K562 (cell line): ENCODE results near the gene MYCBP. TPM values are rescaled to one million over a fixed set of nuclear protein-coding genes. Genes with fewer than 3 reads are reported as not detected.
A peak's percentile ranks its signal among the peaks of the same experiment; 100 is the strongest.

Experiments used
- ATAC-seq: fragments of 200-7000 bp; cut with Tn5 transposase; 3 replicates; pipeline ENCODE4 v1.9.1; 2020; ENCODE audit warnings: moderate library complexity
- BruUV-seq: library from RNA; stranded (reverse); fragments of 400-500 nt; replicated peaks from 2 replicates; lab custom pipeline; 2021; lab: Mats Ljungman, UMichigan
- CTCF ChIA-PET: fragments of 300-600 bp; formaldehyde crosslinking; extraction: SDS; loops from one replicate; lab custom pipeline; 2021; ENCODE audit warnings: low intra/inter-chr PET ratio; lab: Yijun Ruan, JAX
- POLR2A ChIA-PET: fragments of 300-600, 350-650 bp; sonication (Branson Sonifier 250); formaldehyde crosslinking; extraction: SDS; loops from one replicate; lab custom pipeline; 2021; ENCODE audit warnings: antibody characterized with exemption, inconsistent platforms; lab: Yijun Ruan, JAX
- DNase-seq, 4 experiments: peaks; one replicate each; pipeline versions ENCODE4 v3.0.0 to v3.0.0-alpha.2; 2011 to 2018; ENCODE audit warnings: low spot score in 3 of 4, mixed read lengths in 3 of 4; ENCODE audit errors: extremely low read depth in 1 of 4
- FAIRE-seq: peaks from 2 replicates; lab custom pipeline; 2011; peaks lifted over from hg19 to GRCh38; lab: Jason Lieb, UNC
- H2AFZ ChIP-seq: 2 replicates; pipeline ENCODE4 v1.6.0; 2011; ENCODE audit warnings: low read depth, low read length, control low read depth, inconsistent platforms
- H3K27ac ChIP-seq: fragments of 200-600 bp; 3 replicates; pipeline ENCODE4 v1.8.0; 2011; ENCODE audit warnings: low read depth, mild to moderate bottlenecking, control low read depth, inconsistent platforms, low read length, moderate library complexity, mixed read lengths; ENCODE audit errors: extremely low read depth
- H3K27me3 ChIP-seq, 2 experiments: fragments of 300-600 bp in 1 of 2; 2 replicates in 1 of 2; 3 replicates in 1 of 2; pipeline versions ENCODE4 v1.6.0 to v1.8.0; 2011; ENCODE audit warnings: inconsistent platforms in 2 of 2, low read length in 2 of 2, mild to moderate bottlenecking in 1 of 2, mixed read lengths in 1 of 2, moderate library complexity in 1 of 2; ENCODE audit not compliant: control insufficient read depth in 2 of 2, insufficient read depth in 2 of 2
- H3K36me3 ChIP-seq: fragments of 300-600 bp; 3 replicates; pipeline ENCODE4 v1.8.0; 2011; ENCODE audit warnings: mild to moderate bottlenecking, low read length, inconsistent platforms; ENCODE audit not compliant: control insufficient read depth, insufficient read depth
- H3K4me1 ChIP-seq, 2 experiments: fragments of 200-600 bp in 1 of 2; replicated peaks in 1 of 2; 2 replicates in 1 of 2; 3 replicates in 1 of 2; pipeline versions ENCODE4 v1.5.1 to v1.8.0; 2011; ENCODE audit warnings: inconsistent platforms in 2 of 2, low read length in 2 of 2, mild to moderate bottlenecking in 1 of 2, mixed read lengths in 1 of 2, moderate library complexity in 1 of 2; ENCODE audit not compliant: control insufficient read depth in 2 of 2, insufficient read depth in 2 of 2
- H3K4me2 ChIP-seq: 2 replicates; pipeline ENCODE4 v1.6.1; 2011; ENCODE audit warnings: low read length, control low read depth, inconsistent platforms, mixed read lengths; ENCODE audit not compliant: insufficient read depth
- H3K4me3 ChIP-seq: fragments of 200-600 bp; sonication (generic), shearing (Covaris generic); 2 replicates; pipeline ENCODE4 v1.5.1; 2016; ENCODE audit warnings: control low read depth, inconsistent platforms
- H3K79me2 ChIP-seq: fragments of 200-600 bp; 3 replicates; pipeline ENCODE4 v1.8.0; 2011; ENCODE audit warnings: low read length, inconsistent platforms; ENCODE audit not compliant: control insufficient read depth, insufficient read depth
- H3K9ac ChIP-seq, 2 experiments: 2 replicates each; pipeline versions ENCODE4 v1.6.0 to v1.6.1; 2011; ENCODE audit warnings: low read depth in 2 of 2, low read length in 2 of 2, control low read depth in 1 of 2, inconsistent platforms in 1 of 2, mild to moderate bottlenecking in 1 of 2, mixed read lengths in 1 of 2; ENCODE audit not compliant: insufficient read depth in 1 of 2
- H3K9me1 ChIP-seq: one replicate; pipeline ENCODE4 v1.6.0; 2011; ENCODE audit warnings: inconsistent platforms, mild to moderate bottlenecking, low read length, moderate library complexity; ENCODE audit not compliant: control insufficient read depth, insufficient read depth
- H3K9me3 ChIP-seq: replicated peaks from 2 replicates; pipeline ENCODE4 v1.5.1; 2011; ENCODE audit warnings: low read depth, low read length, inconsistent platforms; ENCODE audit not compliant: control insufficient read depth, insufficient read depth
- H4K20me1 ChIP-seq: replicated peaks from 2 replicates; pipeline ENCODE4 v1.6.1; 2011; ENCODE audit warnings: low read length, inconsistent platforms, mixed read lengths; ENCODE audit not compliant: control insufficient read depth, insufficient read depth
- BCOR ChIP-seq: fragments of 450-650 bp; IDR thresholded peaks from 2 replicates; pipeline ENCODE4 v1.6.1; 2016
- MGA ChIP-seq: fragments of 450-650 bp; IDR thresholded peaks from 2 replicates; pipeline ENCODE4 v1.6.1; 2016; ENCODE audit warnings: mild to moderate bottlenecking, moderate library complexity
- MTA1 ChIP-seq: fragments of 450-650 bp; IDR thresholded peaks from 2 replicates; pipeline ENCODE4 v1.6.1; 2017; ENCODE audit warnings: borderline replicate concordance
- NKRF ChIP-seq: fragments of 450-650 bp; IDR thresholded peaks from 2 replicates; pipeline ENCODE4 v1.6.1; 2016; ENCODE audit warnings: borderline replicate concordance
- SAFB2 ChIP-seq: fragments of 200-400 bp; formaldehyde crosslinking; IDR thresholded peaks from 2 replicates; pipeline ENCODE4 v1.6.1; 2018; ENCODE audit warnings: borderline replicate concordance, low read length, low read depth, moderate library complexity; ENCODE audit not compliant: severe bottlenecking
- WGBS: fragments of 100-300 bp; shearing (Covaris generic); methylation state at CpG from one replicate; pipeline ENCODE4 v1.1.6; 2016; ENCODE audit warnings: low coverage, mixed read lengths; ENCODE audit not compliant: insufficient coverage; ENCODE audit errors: missing lambda C conversion rate; 5-methylcytosine and 5-hydroxymethylcytosine counted together
- in situ Hi-C: fragments of 300-500 bp; cut with MboI; formaldehyde crosslinking; loops from 4 replicates; pipeline ENCODE4 v1.15.0; 2018; ENCODE audit warnings: inconsistent platforms, mixed read lengths
- intact Hi-C: fragments of 100-400 bp; cut with micrococcal nuclease; formaldehyde crosslinking; loops from 2 replicates; pipeline ENCODE4 v1.14.2; 2022
- polyA plus RNA-seq, 8 experiments: library from polyadenylated mRNA; depleted of rRNA in 4 of 8; stranded (reverse) in 5 of 8; unstranded in 3 of 8; fragments of >200 nt; fragmentation: Nextera tagmentation in 2 of 8; fragmentation: Illumina TruSeq in 1 of 8; extraction: Ambion mirVana in 2 of 8; extraction: Trizol in 1 of 8; gene quantifications; 2 replicates each; pipeline versions ENCODE4 v1.2.1 to v1.2.3, GENCODE V29; 2011 to 2014; ENCODE audit warnings: inconsistent platforms in 1 of 8, missing spikeins in 1 of 8
- total RNA-seq, 7 experiments: library from RNA; depleted of rRNA in 6 of 7; stranded (reverse); fragments of >200 nt in 6 of 7; fragmentation: Illumina TruSeq in 2 of 7; extraction: Trizol in 2 of 7; gene quantifications; 2 replicates each; pipeline versions ENCODE4 v1.2.1 to v1.2.3, GENCODE V29; 2011 to 2021; ENCODE audit warnings: low replicate concordance in 1 of 7
- TF ChIP-seq, protein P1 (sequence below): sonication (generic); formaldehyde crosslinking; IDR thresholded peaks from 2 replicates; pipeline ENCODE4 v1.8.1; 2023; ENCODE audit warnings: mild to moderate bottlenecking, missing genetic modification reagents

The MYCBP gene
- total and polyA plus RNA-seq, 9 of the 15 experiments (the other 6 are each of a cell fraction or from before 2014, with no cell fraction given): 32.3 to 253 (median 72.9) TPM

- peaks cover 20% of the 10 kb centered on the region for H3K79me2 ChIP-seq
- no peaks in the 10 kb centered on the region for H3K9me3 ChIP-seq
- no peak overlapping the region for H3K9ac ChIP-seq
- no peaks in the 10 kb centered on the region for H3K9me1 ChIP-seq
- ChIA-PET CTCF (no interaction called here), POLR2A (interaction anchor here (1.0 to 1.4 kb wide), 2 partner anchors 11 to 17 kb away, joined by 3 to 4 read pairs; no protein-coding TSS in a partner anchor)
- H3K27me3 ChIP-seq: no peaks in the 10 kb centered on the region
- BruUV-seq: no TSS peak
- peak overlapping the region; percentile 46 for H2AFZ ChIP-seq
- ATAC-seq (no peak), DNase-seq (no peak), FAIRE-seq (no peak)
- WGBS: 45% methylated on average over 2 of the region's 2 CpGs
- H3K4me1 ChIP-seq: peaks cover 7 to 20% of the 10 kb centered on the region in 2 experiments; a peak in 4 of 5 replicates
- no peaks in the 10 kb centered on the region for H4K20me1 ChIP-seq
- in situ Hi-C loops (no loop called here), intact Hi-C loops (no loop called here)
- H3K27ac ChIP-seq: no peak overlapping the region
- no peak overlapping the region for H3K4me3 ChIP-seq
- peaks cover 2% of the 10 kb centered on the region; the same call in 1 of the 3 replicates for H3K36me3 ChIP-seq
- H3K4me2 ChIP-seq: peak overlapping the region; percentile 9; the same call in 1 of the 2 replicates
- TF ChIP-seq BCOR (no peak), MGA (no peak), SAFB2 (no peak), NKRF (no peak), MTA1 (no peak)
- TF ChIP-seq, protein P1, sequence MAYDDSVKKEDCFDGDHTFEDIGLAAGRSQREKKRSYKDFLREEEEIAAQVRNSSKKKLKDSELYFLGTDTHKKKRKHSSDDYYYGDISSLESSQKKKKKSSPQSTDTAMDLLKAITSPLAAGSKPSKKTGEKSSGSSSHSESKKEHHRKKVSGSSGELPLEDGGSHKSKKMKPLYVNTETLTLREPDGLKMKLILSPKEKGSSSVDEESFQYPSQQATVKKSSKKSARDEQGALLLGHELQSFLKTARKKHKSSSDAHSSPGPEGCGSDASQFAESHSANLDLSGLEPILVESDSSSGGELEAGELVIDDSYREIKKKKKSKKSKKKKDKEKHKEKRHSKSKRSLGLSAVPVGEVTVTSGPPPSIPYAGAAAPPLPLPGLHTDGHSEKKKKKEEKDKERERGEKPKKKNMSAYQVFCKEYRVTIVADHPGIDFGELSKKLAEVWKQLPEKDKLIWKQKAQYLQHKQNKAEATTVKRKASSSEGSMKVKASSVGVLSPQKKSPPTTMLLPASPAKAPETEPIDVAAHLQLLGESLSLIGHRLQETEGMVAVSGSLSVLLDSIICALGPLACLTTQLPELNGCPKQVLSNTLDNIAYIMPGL (CRISPR knock-in tag): no peak
Measured at GRCh38 chr1:38875811-38876210, 2.7 kb upstream of the MYCBP start.
